ENCODE measurements around the gene SND1.

Gene SND1

GRCh38 chr7:128128401-128128800 lies 476.4 kb downstream of the SND1 start:
- no peak for DNase-seq

DNA sequence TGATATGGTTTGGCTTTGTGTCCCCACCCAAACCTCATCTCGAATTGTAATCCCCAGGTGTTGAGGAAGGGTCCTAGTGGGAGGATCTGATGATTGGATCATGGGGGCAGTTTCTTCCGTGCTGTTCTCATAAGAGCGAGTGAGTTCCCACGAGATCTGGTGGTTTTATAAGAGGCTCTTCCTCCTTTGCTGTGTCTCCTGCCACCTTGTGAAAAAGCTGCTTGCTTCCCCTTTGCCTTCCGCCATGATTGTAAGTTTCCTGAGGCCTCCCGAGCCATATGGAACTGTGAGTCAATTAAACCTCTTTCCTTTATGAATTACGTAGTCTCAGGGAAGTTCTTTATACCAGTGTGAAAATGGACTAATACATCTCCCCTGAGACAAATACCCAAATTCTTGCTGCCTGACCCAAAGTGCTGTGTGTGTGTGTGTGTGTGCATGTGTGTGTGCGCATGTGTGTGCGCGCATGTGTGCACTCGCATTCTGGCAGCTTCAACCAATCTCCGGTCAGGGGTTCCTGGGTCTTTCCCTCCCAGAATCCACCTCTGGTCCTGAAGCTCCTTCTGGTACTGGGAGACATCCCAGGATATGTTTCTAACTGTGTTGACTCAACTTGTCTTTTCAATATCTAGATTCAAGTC lies 477.4 kb downstream of the SND1 start:
- no peak for DNase-seq

GRCh38 chr7:128131115-128131514 lies 479.1 kb downstream of the SND1 start:
- DNase-seq: no peak

DNA sequence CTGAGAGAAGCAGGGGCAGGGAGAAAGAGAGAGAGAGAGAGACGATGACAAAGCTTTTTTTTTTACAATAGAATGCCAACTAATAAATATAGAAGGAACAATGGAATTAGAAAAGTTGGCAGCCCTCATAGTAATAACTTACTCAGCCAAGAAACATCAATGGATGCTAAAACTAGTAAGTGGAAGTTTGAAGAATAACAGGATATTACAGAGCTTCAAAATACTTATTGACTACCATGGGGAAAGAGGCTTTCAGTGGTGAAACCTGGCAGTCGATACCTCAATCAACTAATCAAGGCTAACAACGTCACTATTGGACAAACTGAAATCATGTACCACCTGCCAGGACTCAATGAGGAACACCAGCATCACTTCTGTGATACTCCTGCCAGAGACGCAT lies 479.7 kb downstream of the SND1 start:
- no peak for DNase-seq

- no peak for DNase-seq
Measured at GRCh38 chr7:128132426-128133069, 480.6 kb downstream of the SND1 start.

GRCh38 chr7:128135159-128135514 lies 483.1 kb downstream of the SND1 start:
- DNase-seq: no peak

- DNase-seq: no peak
Measured at GRCh38 chr7:128135515-128136214, 483.7 kb downstream of the SND1 start.

DNA sequence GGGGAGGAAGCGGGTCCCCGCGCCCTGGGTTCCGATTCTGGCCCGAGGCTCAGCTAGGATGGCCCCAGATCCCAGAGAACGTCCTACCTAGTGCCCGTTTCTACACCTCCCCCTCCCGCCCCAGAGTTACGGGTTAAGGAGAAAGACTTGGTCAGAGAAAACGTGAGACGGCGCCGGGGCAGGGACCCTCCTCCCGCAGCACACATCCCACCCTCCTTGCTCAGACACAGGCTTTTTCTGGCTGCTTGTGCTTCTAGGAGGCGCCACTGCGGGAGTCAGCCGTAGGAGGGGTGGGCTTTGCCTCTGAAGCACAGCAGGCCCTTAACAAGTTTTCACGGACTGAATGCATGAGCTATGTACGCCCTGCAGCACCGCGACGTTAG lies 484.2 kb downstream of the SND1 start:
- DNase-seq: no peak

DNA sequence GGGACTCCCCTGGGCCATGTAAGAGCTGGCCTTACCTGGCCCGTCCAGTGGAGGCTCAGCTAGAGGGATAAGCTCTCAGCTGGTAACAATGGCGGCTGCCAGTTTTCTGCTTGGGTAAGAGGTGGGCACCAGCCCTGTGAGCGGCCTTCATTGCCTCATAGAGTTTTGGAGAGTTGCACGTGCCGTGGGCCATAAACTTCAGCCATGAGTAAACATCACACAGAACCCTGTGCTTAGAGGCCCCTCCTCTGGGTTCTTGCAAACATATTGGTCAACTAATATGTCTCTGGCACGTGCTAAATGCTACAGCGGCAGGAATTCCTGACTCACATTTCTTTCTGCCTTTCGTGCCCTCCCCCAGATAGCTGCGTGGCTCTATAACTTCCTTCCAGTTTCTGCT lies 485.2 kb downstream of the SND1 start:
- no peak for DNase-seq

- DNase-seq: no peak
Measured at GRCh38 chr7:128139406-128139805, 487.4 kb downstream of the SND1 start.

DNA sequence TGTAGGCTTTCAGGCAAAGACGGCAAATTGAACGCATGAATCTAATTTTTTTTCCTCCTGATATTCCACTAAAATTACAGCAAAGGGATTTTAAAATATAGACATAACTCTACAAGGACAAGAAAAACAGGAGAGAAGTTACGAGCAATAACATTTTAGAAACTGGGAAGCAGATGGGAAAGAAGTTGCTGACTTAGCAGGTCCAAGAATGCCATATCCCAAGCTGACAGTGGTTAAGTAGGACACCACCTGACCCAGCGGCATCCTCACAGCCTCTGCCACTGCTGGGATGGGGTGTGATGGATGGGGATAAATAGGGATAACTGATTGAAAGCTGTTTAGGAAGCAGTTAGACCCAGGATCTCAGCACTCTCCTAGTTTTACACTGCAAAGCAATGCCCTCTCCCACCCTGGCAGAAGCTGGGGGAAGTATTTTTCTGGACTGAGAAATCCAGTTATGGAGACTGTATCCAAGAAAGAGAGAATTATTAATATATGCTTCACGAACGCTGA lies 489.7 kb downstream of the SND1 start:
- no peak for DNase-seq
